Activated B cell treated with CpG ODN at 0.5 μM for 24 hours (primary cell): ENCODE data around the gene NHERF1. TPM values are rescaled to one million over a fixed set of nuclear protein-coding genes. Genes with fewer than 3 reads are reported as not detected.

Experiments used
- ATAC-seq: fragments of 200-7000 bp; cut with Tn5 transposase; one replicate; pipeline ENCODE4 v1.10.0; 2021; ENCODE audit warnings: low read depth, mild to moderate bottlenecking, moderate library complexity
- CTCF ChIA-PET: fragments of 350-600 bp; sonication (Branson Sonifier 250); formaldehyde crosslinking; loops from one replicate; lab custom pipeline; 2021; ENCODE audit warnings: antibody characterized with exemption; lab: Charles Lee
- POLR2A ChIA-PET: fragments of 350-600 bp; sonication (Branson Sonifier 250); formaldehyde crosslinking; loops from one replicate; lab custom pipeline; 2021; ENCODE audit warnings: antibody characterized with exemption; lab: Charles Lee
- DNase-seq: peaks from one replicate; pipeline ENCODE4 v3.0.0; 2022
- H3K27ac Mint-ChIP-seq: one replicate; pipeline ENCODE4 v1.8.0; 2020; ENCODE audit warnings: mixed read lengths
- H3K27me3 Mint-ChIP-seq: one replicate; pipeline ENCODE4 v1.8.0; 2021; ENCODE audit warnings: mixed read lengths
- H3K36me3 Mint-ChIP-seq: one replicate; pipeline ENCODE4 v1.8.0; 2021; ENCODE audit warnings: low read depth, mixed read lengths
- H3K4me1 Mint-ChIP-seq: one replicate; pipeline ENCODE4 v1.8.0; 2021; ENCODE audit warnings: mixed read lengths
- H3K4me3 Mint-ChIP-seq: one replicate; pipeline ENCODE4 v1.8.0; 2020; ENCODE audit warnings: mild to moderate bottlenecking, mixed read lengths
- H3K9me3 Mint-ChIP-seq: one replicate; pipeline ENCODE4 v1.8.0; 2020; ENCODE audit warnings: mixed read lengths
- CTCF ChIP-seq: fragments of 200-600 bp; IDR thresholded peaks from one replicate; pipeline ENCODE4 v1.8.0; 2022; ENCODE audit warnings: antibody characterized with exemption, mild to moderate bottlenecking
- intact Hi-C: fragments of 100-400 bp; cut with micrococcal nuclease; formaldehyde crosslinking; loops from one replicate; pipeline ENCODE4 v1.15.1; 2024
- total RNA-seq: library from RNA; stranded (reverse); gene quantifications from 2 replicates; pipeline ENCODE4 v1.2.3, GENCODE V29; 2022

The NHERF1 gene
- total RNA-seq, 1 donor from 2014 or later: 34.5 TPM

GRCh38 chr17:74780443-74781238 is 32.2 kb downstream of the NHERF1 start:
- peaks cover 11% of the 10 kb centered on the region for H3K36me3 Mint-ChIP-seq
- H3K27ac Mint-ChIP-seq: peak overlapping the region; percentile 84
- peak overlapping the region; percentile 48 for H3K4me3 Mint-ChIP-seq
- DNase-seq: no peak
- intact Hi-C loops: loop anchor here (1.0 to 2.0 kb wide), 2 partner anchors 32 to 124 kb away; partner anchors contain the start of gene NHERF1
- no peaks in the 10 kb centered on the region for H3K9me3 Mint-ChIP-seq
- ATAC-seq: no peak
- ChIA-PET POLR2A (interaction anchor here (1.1 to 1.6 kb wide), 4 partner anchors 10 to 298 kb away, joined by 3 to 12 read pairs (median 5); partner anchors contain the start of gene FDXR), CTCF (interaction anchor here (0.6 to 3.6 kb wide), 9 partner anchors 10 to 878 kb away, joined by 3 to 14 read pairs (median 7); partner anchors contain the start of gene RAB37)
- no peaks in the 10 kb centered on the region for H3K27me3 Mint-ChIP-seq
- peaks cover 70% of the 10 kb centered on the region for H3K4me1 Mint-ChIP-seq
- no peak for TF ChIP-seq CTCF

GRCh38 chr17:74782571-74782970 is 34.1 kb downstream of the NHERF1 start:
- no peak for TF ChIP-seq CTCF

GRCh38 chr17:74784125-74784810 is 35.8 kb downstream of the NHERF1 start:
- H3K4me3 Mint-ChIP-seq: peak overlapping the region; percentile 1
- no peaks in the 10 kb centered on the region for H3K9me3 Mint-ChIP-seq
- no peak for ATAC-seq
- TF ChIP-seq CTCF: no peak
- peaks cover 13% of the 10 kb centered on the region for H3K36me3 Mint-ChIP-seq
- no peak overlapping the region for H3K27ac Mint-ChIP-seq
- peaks cover 53% of the 10 kb centered on the region for H3K4me1 Mint-ChIP-seq
- ChIA-PET POLR2A (interaction anchor here (0.7 to 0.8 kb wide), 2 partner anchors 46 to 78 kb away, joined by 4 to 9 read pairs; no protein-coding TSS in a partner anchor), CTCF (no interaction called here)
- H3K27me3 Mint-ChIP-seq: no peaks in the 10 kb centered on the region
- intact Hi-C loops: no loop called here
- DNase-seq: no peak

More at GRCh38 chr17:74782571-74782970, 34.1 kb downstream of the NHERF1 start:
- ChIA-PET POLR2A (interaction anchor here (1.1 kb wide), 1 partner anchor 125 kb away, joined by 3 read pairs; no protein-coding TSS in a partner anchor), CTCF (interaction anchor here (1.7 to 3.6 kb wide), 3 partner anchors 9 to 37 kb away, joined by 7 to 14 read pairs (median 10); no protein-coding TSS in a partner anchor)
- H3K27ac Mint-ChIP-seq: no peak overlapping the region
- H3K4me3 Mint-ChIP-seq: no peak overlapping the region
- H3K9me3 Mint-ChIP-seq: no peaks in the 10 kb centered on the region
- peaks cover 4% of the 10 kb centered on the region for H3K36me3 Mint-ChIP-seq
- DNase-seq (no peak), ATAC-seq (no peak)
- H3K4me1 Mint-ChIP-seq: peaks cover 65% of the 10 kb centered on the region
- no peaks in the 10 kb centered on the region for H3K27me3 Mint-ChIP-seq
- intact Hi-C loops: no loop called here

- ChIA-PET POLR2A (no interaction called here), CTCF (interaction anchor here (1.4 kb wide), 1 partner anchor 36 kb away, joined by 3 read pairs; no protein-coding TSS in a partner anchor)
- Mint-ChIP-seq H3K9me3 (no peaks in the 10 kb centered on the region), H3K27me3 (no peaks in the 10 kb centered on the region), H3K36me3 (peaks cover 14% of the 10 kb centered on the region), H3K4me1 (peaks cover 42% of the 10 kb centered on the region), H3K4me3 (no peak overlapping the region), H3K27ac (no peak overlapping the region)
- DNase-seq (no peak), ATAC-seq (no peak)
- TF ChIP-seq CTCF: no peak
- intact Hi-C loops: no loop called here
Observed at GRCh38 chr17:74785096-74785980, 36.9 kb downstream of the NHERF1 start.
